Aorta (tissue), 5 donors: ENCODE measurements around the gene AASS. TPM values are rescaled to one million over a fixed set of nuclear protein-coding genes. Genes with fewer than 3 reads are reported as not detected.

Experiments used
- ATAC-seq: fragments of 200-7000 bp; cut with Tn5 transposase; one replicate; pipeline ENCODE4 v1.9.1; 2022; ENCODE audit warnings: moderate library complexity; ENCODE audit not compliant: low FRiP score
- DNase-seq, 2 donors: peaks; one replicate each; pipeline ENCODE4 v3.0.0-alpha.2; 2020
- H3K27ac ChIP-seq, 2 donors: one replicate each; pipeline ENCODE4 v1.5.1; 2013; ENCODE audit warnings: low read length in 2 of 2, mild to moderate bottlenecking in 2 of 2, moderate library complexity in 2 of 2, control low read depth in 1 of 2, inconsistent platforms in 1 of 2, low read depth in 1 of 2
- H3K27me3 ChIP-seq, 2 donors: one replicate each; pipeline ENCODE4 v1.6.1; 2013; ENCODE audit warnings: control low read depth in 1 of 2, low read length in 1 of 2, mild to moderate bottlenecking in 1 of 2, moderate library complexity in 1 of 2; ENCODE audit not compliant: insufficient read depth in 2 of 2, control insufficient read depth in 1 of 2
- H3K36me3 ChIP-seq, 2 donors: one replicate each; pipeline ENCODE4 v1.6.1; 2013; ENCODE audit warnings: control low read depth in 1 of 2, low read length in 1 of 2, mild to moderate bottlenecking in 1 of 2; ENCODE audit not compliant: insufficient read depth in 2 of 2, control insufficient read depth in 1 of 2
- H3K4me1 ChIP-seq, 2 donors: one replicate each; pipeline ENCODE4 v1.6.1; 2013; ENCODE audit warnings: low read length in 2 of 2, control low read depth in 1 of 2, mild to moderate bottlenecking in 1 of 2, moderate library complexity in 1 of 2; ENCODE audit not compliant: insufficient read depth in 2 of 2, control insufficient read depth in 1 of 2
- H3K4me3 ChIP-seq, 2 donors: one replicate each; pipeline ENCODE4 v1.5.1; 2013; ENCODE audit warnings: low read length in 2 of 2, control low read depth in 1 of 2, mild to moderate bottlenecking in 1 of 2
- H3K9me3 ChIP-seq: one replicate; pipeline ENCODE4 v1.6.1; 2013; ENCODE audit warnings: mild to moderate bottlenecking, low read length; ENCODE audit not compliant: control insufficient read depth
- WGBS, 2 donors: extraction: QIAGEN DNeasy Blood & Tissue Kit; methylation state at CpG; one replicate each; pipeline ENCODE4 v1.1.7; 2013; 5-methylcytosine and 5-hydroxymethylcytosine counted together
- intact Hi-C, 2 donors: fragments of 100-400 bp; cut with DNase I; formaldehyde crosslinking; loops; one replicate each; pipeline versions ENCODE4 v1.14.2 to v1.15.0; 2022
- polyA plus RNA-seq, 2 donors: library from polyadenylated mRNA; stranded (reverse); fragments of 200-250 nt; gene quantifications; one replicate each; pipeline ENCODE4 v1.2.3, GENCODE V29; 2013
- total RNA-seq, 2 donors: library from RNA; stranded (reverse); fragmentation: NEBNext Ultra II Directional; extraction: Animal tissue kit (Norgen Biotek cat#: 25700); gene quantifications; one replicate each; pipeline ENCODE4 v1.2.1, GENCODE V29; 2021
- donor health status: healthy with polysubstance abuse.
- donor health status: Bipolar disorder and iron deficiency.
- donor health status: DM: no; HTN: no; CAD: no.
- donor health status: DM: no; HTN: no; CAD: no.
- donor health status: DM: yes; HTN: yes; CAD: no.

Gene AASS
- total and polyA plus RNA-seq, 4 donors: 4.3 to 42.4 (median 34.3) TPM

DNA sequence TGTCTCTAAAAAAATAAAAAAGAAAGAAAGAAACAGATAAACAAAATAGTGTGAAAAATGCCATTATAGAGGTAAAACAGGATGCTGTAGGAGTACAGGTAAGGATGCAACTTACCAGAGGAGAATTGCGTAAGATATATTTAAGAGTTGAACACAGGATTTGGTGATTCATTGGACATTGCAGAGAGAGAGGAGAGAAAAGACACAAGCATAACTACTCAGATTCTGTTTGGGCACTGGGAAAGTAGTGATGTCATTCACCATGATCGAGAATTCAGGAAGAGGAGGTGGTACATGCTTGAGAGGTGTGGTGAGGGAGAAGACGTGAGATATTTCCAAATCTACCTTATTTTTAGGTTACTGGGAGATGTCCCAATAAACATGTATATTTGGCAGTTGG lies 97.6 kb downstream of the AASS start:
- ATAC-seq (no peak), DNase-seq (no peak)
- no peaks in the 10 kb centered on the region for H3K9me3 ChIP-seq
- no peak overlapping the region for H3K4me3 ChIP-seq
- H3K36me3 ChIP-seq: no peaks in the 10 kb centered on the region
- H3K4me1 ChIP-seq: no peaks in the 10 kb centered on the region
- H3K27me3 ChIP-seq: no peaks in the 10 kb centered on the region
- intact Hi-C loops: no loop called here
- no peak overlapping the region for H3K27ac ChIP-seq
- 85 to 87% methylated on average over 3 of the region's 3 CpGs for WGBS, 2 donors

DNA sequence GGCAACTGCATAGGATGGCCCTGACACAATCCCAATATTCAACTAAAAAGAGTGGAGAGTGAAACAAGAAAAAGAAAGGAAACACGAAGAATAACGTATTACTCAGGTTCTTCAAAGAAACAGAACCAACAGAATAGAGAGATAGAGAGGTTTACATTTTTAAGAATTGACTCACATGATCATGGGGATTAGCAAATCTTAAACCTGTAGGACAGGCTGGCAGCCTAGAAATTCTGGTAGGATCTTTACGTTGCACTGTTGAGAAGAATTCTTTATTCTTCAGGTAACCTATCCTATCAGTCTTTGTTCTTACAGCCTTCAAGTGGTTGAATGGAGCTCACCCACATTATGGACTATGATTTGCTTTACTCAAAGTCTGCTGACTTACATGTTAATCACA lies 103.9 kb downstream of the AASS start:
- WGBS, 2 donors: 91% methylated on average over 3 of the region's 3 CpGs
- no peak for ATAC-seq

DNA sequence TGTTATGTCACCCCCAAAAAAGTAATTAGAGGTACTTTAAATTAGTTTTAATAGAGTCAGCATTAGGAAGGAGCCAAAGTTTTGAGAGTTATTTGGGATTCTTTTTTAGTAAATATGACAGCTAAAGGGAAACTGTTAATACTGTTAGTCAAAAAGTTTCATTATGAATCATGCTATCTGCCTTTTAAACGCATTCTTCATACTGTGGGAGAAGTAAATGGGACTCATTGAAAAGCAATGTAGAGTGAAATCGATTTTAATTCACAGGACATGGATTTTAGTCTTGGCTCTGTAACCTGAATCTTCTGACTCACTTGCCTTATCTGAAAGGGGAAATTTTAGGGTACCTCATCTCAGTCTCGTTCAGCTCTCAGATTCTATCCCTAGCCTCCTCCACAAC lies 105.1 kb downstream of the AASS start:
- no peak for ATAC-seq
- WGBS, 2 donors: 82 to 86% methylated on average over 3 of the region's 3 CpGs
- no peaks in the 10 kb centered on the region for H3K4me1 ChIP-seq

More for the DNA sequence above, 103.9 kb downstream of the AASS start:
- DNase-seq: no peak
- no peaks in the 10 kb centered on the region for H3K4me1 ChIP-seq
- H3K27me3 ChIP-seq: no peaks in the 10 kb centered on the region
- no peaks in the 10 kb centered on the region for H3K36me3 ChIP-seq
- no peaks in the 10 kb centered on the region for H3K9me3 ChIP-seq
- no peak overlapping the region for H3K27ac ChIP-seq
- intact Hi-C loops: no loop called here
- H3K4me3 ChIP-seq: no peak overlapping the region

DNA sequence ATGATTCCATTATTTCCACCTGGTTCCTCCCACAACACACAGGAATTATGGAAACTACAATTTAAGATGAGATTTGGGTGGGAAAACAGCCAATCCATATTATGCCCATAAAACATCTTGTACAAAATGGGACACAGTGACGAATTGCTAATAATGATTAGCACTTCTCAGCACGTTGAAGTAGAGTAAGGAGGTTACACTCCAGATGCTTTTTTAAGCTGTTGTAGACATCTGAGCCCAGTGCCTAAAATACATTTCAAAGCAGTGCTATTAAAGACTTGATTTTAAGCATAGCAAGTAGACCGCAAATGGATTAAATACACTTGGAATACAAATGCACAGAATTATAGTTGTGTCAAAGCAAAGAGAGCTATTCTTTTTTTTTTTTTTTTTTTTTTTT lies 105.9 kb downstream of the AASS start:
- H3K9me3 ChIP-seq: no peaks in the 10 kb centered on the region
- 72 to 81% methylated on average over 3 of the region's 3 CpGs for WGBS, 2 donors
- no peaks in the 10 kb centered on the region for H3K36me3 ChIP-seq
- ATAC-seq (no peak), DNase-seq (no peak)
- intact Hi-C loops: no loop called here
- H3K27ac ChIP-seq: no peak overlapping the region
- no peak overlapping the region for H3K4me3 ChIP-seq
- H3K27me3 ChIP-seq: no peaks in the 10 kb centered on the region
- no peaks in the 10 kb centered on the region for H3K4me1 ChIP-seq

More for the DNA sequence above, 105.1 kb downstream of the AASS start:
- DNase-seq: no peak
- H3K4me3 ChIP-seq: no peak overlapping the region
- no peaks in the 10 kb centered on the region for H3K36me3 ChIP-seq
- no peaks in the 10 kb centered on the region for H3K27me3 ChIP-seq
- no peaks in the 10 kb centered on the region for H3K9me3 ChIP-seq
- intact Hi-C loops: no loop called here
- H3K27ac ChIP-seq: no peak overlapping the region

DNA sequence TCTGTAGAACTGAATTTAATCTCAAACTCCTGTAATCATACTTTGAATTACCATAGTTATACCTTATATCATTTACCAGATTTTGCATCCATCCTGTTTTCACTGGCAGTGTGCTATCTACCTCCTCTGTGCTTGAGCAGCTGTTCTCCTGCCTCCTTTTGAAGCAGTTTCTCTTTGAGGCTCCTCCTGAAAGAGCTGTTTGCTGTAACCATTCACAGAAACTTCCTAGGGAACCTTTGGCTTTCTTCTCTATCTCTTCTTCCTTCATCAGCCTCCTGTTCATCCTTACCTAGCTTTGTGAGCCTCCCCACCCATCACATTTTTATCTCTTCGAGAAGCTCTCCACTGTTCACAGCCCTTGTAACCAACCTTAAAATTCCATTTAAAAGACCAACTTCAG lies 108.2 kb downstream of the AASS start:
- Histone ChIP-seq H3K4me1 (no peaks in the 10 kb centered on the region), H3K36me3 (no peaks in the 10 kb centered on the region), H3K9me3 (no peaks in the 10 kb centered on the region), H3K27ac (no peak overlapping the region), H3K27me3 (no peaks in the 10 kb centered on the region), H3K4me3 (no peak overlapping the region)
- DNase-seq: no peak
- 90 to 91% methylated on average over 1 of the region's 1 CpG for WGBS, 2 donors
- intact Hi-C loops: no loop called here
- no peak for ATAC-seq

DNA sequence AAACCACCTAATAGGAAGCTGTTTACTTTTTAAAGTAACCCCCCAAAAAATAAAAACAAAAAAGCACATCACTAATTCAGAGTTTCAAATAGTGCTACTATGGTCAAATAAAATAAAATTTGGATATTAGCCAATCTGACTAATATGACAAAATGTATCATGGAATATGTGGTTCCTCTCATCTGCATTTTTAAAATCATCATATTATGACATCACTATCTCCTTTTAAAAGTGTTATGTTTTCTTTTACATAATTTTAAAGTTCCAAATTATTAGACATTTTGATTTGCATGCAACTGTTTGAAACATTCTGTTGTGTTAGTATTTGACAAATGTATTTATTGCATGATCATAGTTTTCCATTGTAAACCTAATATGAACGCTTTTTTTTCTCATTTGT lies 110.4 kb downstream of the AASS start:
- Histone ChIP-seq H3K9me3 (no peaks in the 10 kb centered on the region), H3K4me3 (no peak overlapping the region), H3K36me3 (no peaks in the 10 kb centered on the region), H3K27me3 (no peaks in the 10 kb centered on the region), H3K27ac (no peak overlapping the region), H3K4me1 (no peaks in the 10 kb centered on the region)
- intact Hi-C loops: no loop called here
- WGBS, 2 donors: 87 to 88% methylated on average over 1 of the region's 1 CpG
- ATAC-seq (no peak), DNase-seq (no peak)

DNA sequence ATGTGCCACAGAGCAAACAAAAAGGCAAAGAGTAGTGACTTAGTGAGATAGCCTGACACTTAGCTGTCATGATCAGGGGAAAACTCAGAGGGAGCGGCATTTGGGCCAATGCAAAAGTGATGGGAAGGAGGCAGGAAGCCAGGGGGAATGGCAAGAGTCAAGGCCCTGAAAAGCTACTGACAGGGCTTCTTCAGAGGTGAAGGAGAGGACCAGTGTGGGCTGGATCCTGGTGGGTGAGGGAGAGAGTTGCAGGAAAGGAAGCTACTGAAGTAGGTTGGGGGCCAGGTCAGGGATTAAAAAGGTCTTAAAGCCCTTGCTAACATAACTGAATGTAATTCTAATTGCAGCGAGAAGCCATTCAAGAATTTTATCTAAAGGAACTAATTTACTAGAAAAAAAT lies 117.0 kb downstream of the AASS start:
- H3K4me3 ChIP-seq: no peak overlapping the region
- no peaks in the 10 kb centered on the region for H3K9me3 ChIP-seq
- H3K36me3 ChIP-seq: no peaks in the 10 kb centered on the region
- H3K27me3 ChIP-seq: no peaks in the 10 kb centered on the region
- 95 to 99% methylated on average over 2 of the region's 2 CpGs for WGBS, 2 donors
- no peaks in the 10 kb centered on the region for H3K4me1 ChIP-seq
- ATAC-seq (no peak), DNase-seq (no peak)
- no peak overlapping the region for H3K27ac ChIP-seq
- intact Hi-C loops: no loop called here

Other genes starting within 250 kb of the AASS start
- gene FEZF1, start 160.5 kb upstream of the AASS start, total RNA-seq: not detected
- gene FEZF1, start 160.5 kb upstream of the AASS start, polyA plus RNA-seq: not detected